ENCODE measurements around the gene NCAPD2.
A peak's percentile ranks its signal among the peaks of the same experiment; 100 is the strongest.

The NCAPD2 gene

GRCh38 chr12:6533923-6534694, 40.2 kb downstream of the NCAPD2 start, which contains the start of gene GAPDH:
GAPDH (plus strand) TSS chr12:6534517; CDS start chr12:6534833, 316 bp downstream.
- Histone ChIP-seq H3K27me3 (ENCODE audit: control insufficient read depth, insufficient read depth, low read length) (no peaks in the 10 kb centered on the region), H3K9ac (peak within 1 kb of the TSS; percentile 59), H3K27ac (peak within 1 kb of the TSS; percentile 93), H3K4me1 (peaks cover 20% of the 10 kb centered on the region), H3K36me3 (ENCODE audit: control insufficient read depth, insufficient read depth, low read length) (no peaks in the 10 kb centered on the region), H3K9me3 (ENCODE audit: control insufficient read depth, low read length) (no peaks in the 10 kb centered on the region), H2AFZ (peak within 1 kb of the TSS; percentile 78), H3K79me2 (peaks cover 7% of the 10 kb centered on the region), H3K4me2 (ENCODE audit: low read length) (peak within 1 kb of the TSS; percentile 99), H3K4me3 (ENCODE audit: low read depth, low read length) (peak within 1 kb of the TSS; percentile 96)
- peak; percentile 19 for TF ChIP-seq CTCF (IDR thresholded peaks at IDR 0.05)

GRCh38 chr12:6534695-6534944, 40.7 kb downstream of the NCAPD2 start:
- H3K4me1 ChIP-seq: peaks cover 17% of the 10 kb centered on the region
- TF ChIP-seq CTCF (IDR thresholded peaks at IDR 0.05): no peak
- no peaks in the 10 kb centered on the region for H3K27me3 ChIP-seq (ENCODE audit: control insufficient read depth, insufficient read depth, low read length)
- peak overlapping the region; percentile 96 for H3K4me3 ChIP-seq (ENCODE audit: low read depth, low read length)
- H3K9me3 ChIP-seq (ENCODE audit: control insufficient read depth, low read length): no peaks in the 10 kb centered on the region
- peak overlapping the region; percentile 93 for H3K27ac ChIP-seq
- H3K36me3 ChIP-seq (ENCODE audit: control insufficient read depth, insufficient read depth, low read length): no peaks in the 10 kb centered on the region
- peaks cover 6% of the 10 kb centered on the region for H3K79me2 ChIP-seq
- peak overlapping the region; percentile 78 for H2AFZ ChIP-seq
- H3K4me2 ChIP-seq (ENCODE audit: low read length): peak overlapping the region; percentile 99
- peak overlapping the region; percentile 59 for H3K9ac ChIP-seq

GRCh38 chr12:6534945-6535696, 41.2 kb downstream of the NCAPD2 start:
- no peaks in the 10 kb centered on the region for H3K9me3 ChIP-seq (ENCODE audit: control insufficient read depth, low read length)
- H3K4me2 ChIP-seq (ENCODE audit: low read length): peak overlapping the region; percentile 99
- H2AFZ ChIP-seq: peak overlapping the region; percentile 3
- H3K79me2 ChIP-seq: peaks cover 6% of the 10 kb centered on the region
- H3K4me3 ChIP-seq (ENCODE audit: low read depth, low read length): peak overlapping the region; percentile 96
- H3K27ac ChIP-seq: peak overlapping the region; percentile 93
- no peaks in the 10 kb centered on the region for H3K36me3 ChIP-seq (ENCODE audit: control insufficient read depth, insufficient read depth, low read length)
- H3K27me3 ChIP-seq (ENCODE audit: control insufficient read depth, insufficient read depth, low read length): no peaks in the 10 kb centered on the region
- H3K4me1 ChIP-seq: peaks cover 17% of the 10 kb centered on the region
- peak overlapping the region; percentile 59 for H3K9ac ChIP-seq
- TF ChIP-seq CTCF (IDR thresholded peaks at IDR 0.05): no peak

- no peaks in the 10 kb centered on the region for H3K9me3 ChIP-seq (ENCODE audit: control insufficient read depth, low read length)
- H3K4me3 ChIP-seq (ENCODE audit: low read depth, low read length): peak overlapping the region; percentile 96
- no peaks in the 10 kb centered on the region for H3K36me3 ChIP-seq (ENCODE audit: control insufficient read depth, insufficient read depth, low read length)
- H3K79me2 ChIP-seq: peaks cover 6% of the 10 kb centered on the region
- peaks cover 19% of the 10 kb centered on the region for H3K4me1 ChIP-seq
- H3K9ac ChIP-seq: no peak overlapping the region
- peak overlapping the region; percentile 99 for H3K4me2 ChIP-seq (ENCODE audit: low read length)
- no peaks in the 10 kb centered on the region for H3K27me3 ChIP-seq (ENCODE audit: control insufficient read depth, insufficient read depth, low read length)
- no peak overlapping the region for H2AFZ ChIP-seq
- TF ChIP-seq CTCF (IDR thresholded peaks at IDR 0.05): no peak
- H3K27ac ChIP-seq: peak overlapping the region; percentile 93
These were observed 41.7 kb downstream of the NCAPD2 start for GRCh38 chr12:6535697-6535946.

All from parathyroid adenoma (tissue), 2 donors.